GM21360 (cell line): ENCODE results near the gene EBF3.

Source experiments
- ATAC-seq: cut with Tn5 transposase; IDR thresholded peaks from one replicate; pipeline ENCODE4 v1.9.1; 2021; ENCODE audit warnings: mild to moderate bottlenecking, moderate library complexity; ENCODE audit not compliant: unreplicated experiment

The EBF3 gene

GRCh38 chr10:129945526-129945925 lies 18.5 kb downstream of the EBF3 start:
- no peak for ATAC-seq

GRCh38 chr10:129945064-129945463 lies 19.0 kb downstream of the EBF3 start:
- ATAC-seq: no peak

GRCh38 chr10:129944456-129944855 lies 19.6 kb downstream of the EBF3 start:
- ATAC-seq: no peak

- no peak for ATAC-seq
Measured at GRCh38 chr10:129942936-129943715, 20.9 kb downstream of the EBF3 start.

GRCh38 chr10:129942391-129942790 lies 21.7 kb downstream of the EBF3 start:
- no peak for ATAC-seq

- no peak for ATAC-seq
Measured at GRCh38 chr10:129942019-129942277, 22.1 kb downstream of the EBF3 start.

- no peak for ATAC-seq
Measured at GRCh38 chr10:129941199-129942018, 22.7 kb downstream of the EBF3 start.

- no peak for ATAC-seq
Measured at GRCh38 chr10:129940617-129941198, 23.4 kb downstream of the EBF3 start.

- no peak for ATAC-seq
Measured at GRCh38 chr10:129939416-129940275, 24.4 kb downstream of the EBF3 start.

- ATAC-seq: no peak
Measured at GRCh38 chr10:129938460-129938859, 25.6 kb downstream of the EBF3 start.

GRCh38 chr10:129937351-129937751 lies 26.7 kb downstream of the EBF3 start:
- no peak for ATAC-seq

GRCh38 chr10:129936923-129937300 lies 27.2 kb downstream of the EBF3 start:
- no peak for ATAC-seq

GRCh38 chr10:129936266-129936922 lies 27.7 kb downstream of the EBF3 start:
- no peak for ATAC-seq

GRCh38 chr10:129935867-129936152 lies 28.3 kb downstream of the EBF3 start:
- ATAC-seq: no peak

- no peak for ATAC-seq
Measured at GRCh38 chr10:129935102-129935866, 28.8 kb downstream of the EBF3 start.

- ATAC-seq: no peak
Measured at GRCh38 chr10:129934196-129934925, 29.7 kb downstream of the EBF3 start.

- ATAC-seq: no peak
Measured at GRCh38 chr10:129933456-129934092, 30.5 kb downstream of the EBF3 start.

GRCh38 chr10:129932751-129933433 lies 31.2 kb downstream of the EBF3 start:
- no peak for ATAC-seq
